Fibroblast of villous mesenchyme (primary cell): ENCODE measurements around the gene NRF1. TPM values are rescaled to one million over a fixed set of nuclear protein-coding genes. Genes with fewer than 3 reads are reported as not detected.

Source experiments
- DNase-seq: peaks from one replicate; pipeline ENCODE4 v3.0.0-alpha.2; 2010; ENCODE audit warnings: low read depth
- H3K4me3 ChIP-seq: 2 replicates; pipeline ENCODE4 v1.5.1; 2011; ENCODE audit warnings: low read depth, mild to moderate bottlenecking, low read length
- CTCF ChIP-seq: IDR thresholded peaks from 2 replicates; pipeline ENCODE4 v1.5.1; 2012; ENCODE audit warnings: low read depth, mild to moderate bottlenecking, low read length; ENCODE audit not compliant: insufficient read depth
- total RNA-seq: library from RNA; depleted of rRNA; stranded (reverse); fragments of >200 nt; gene quantifications from 2 replicates; pipeline ENCODE4 v1.2.3, GENCODE V29; 2012

Gene NRF1
- total RNA-seq, 1 donor: 12.5 TPM

DNA sequence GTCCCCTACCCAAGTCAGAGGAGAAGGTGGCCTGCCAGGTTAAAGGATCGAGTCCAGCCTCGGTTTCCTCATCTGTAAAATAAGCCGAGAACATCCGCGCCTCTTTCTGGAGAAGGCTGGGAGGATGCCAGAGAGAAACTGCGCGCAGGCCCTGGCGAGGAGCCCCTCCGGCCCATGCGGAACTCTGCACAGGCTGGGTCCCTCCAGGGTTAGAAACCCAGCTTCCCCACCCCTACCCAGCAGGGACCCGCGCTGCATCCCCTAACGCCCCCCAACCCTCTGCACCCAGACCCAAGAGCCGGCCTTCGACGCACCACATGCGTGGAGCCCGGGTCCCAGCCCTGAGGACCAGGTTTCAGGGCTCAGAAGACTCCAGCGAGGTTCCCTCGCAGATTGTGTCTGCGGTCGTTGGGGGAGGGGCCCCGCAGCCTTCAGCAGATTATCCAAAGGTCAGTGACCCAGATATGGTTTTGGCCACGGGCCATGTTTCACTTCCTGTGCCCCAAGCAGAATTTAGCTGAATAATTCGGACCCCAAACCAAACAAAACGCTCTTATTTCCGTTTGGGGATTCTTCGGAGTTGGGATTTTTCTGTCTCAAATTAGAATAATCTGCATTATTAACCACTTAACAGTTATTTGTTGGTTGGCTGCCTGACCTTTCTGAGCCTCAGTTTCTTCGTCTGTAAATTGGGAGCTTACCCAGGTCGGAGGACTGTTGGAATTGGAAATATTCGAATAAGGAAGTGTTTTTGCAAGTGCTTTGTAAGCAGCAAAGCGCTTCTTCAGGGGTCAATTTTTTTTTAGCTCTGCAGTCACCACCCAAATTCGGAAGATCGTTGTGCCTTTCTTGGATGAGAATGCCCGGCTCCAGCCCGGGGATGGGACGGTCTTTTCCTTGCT, 173.5 kb downstream of the NRF1 start:
- TF ChIP-seq CTCF: no peak
- no peak for DNase-seq
- no peak overlapping the region for H3K4me3 ChIP-seq

DNA sequence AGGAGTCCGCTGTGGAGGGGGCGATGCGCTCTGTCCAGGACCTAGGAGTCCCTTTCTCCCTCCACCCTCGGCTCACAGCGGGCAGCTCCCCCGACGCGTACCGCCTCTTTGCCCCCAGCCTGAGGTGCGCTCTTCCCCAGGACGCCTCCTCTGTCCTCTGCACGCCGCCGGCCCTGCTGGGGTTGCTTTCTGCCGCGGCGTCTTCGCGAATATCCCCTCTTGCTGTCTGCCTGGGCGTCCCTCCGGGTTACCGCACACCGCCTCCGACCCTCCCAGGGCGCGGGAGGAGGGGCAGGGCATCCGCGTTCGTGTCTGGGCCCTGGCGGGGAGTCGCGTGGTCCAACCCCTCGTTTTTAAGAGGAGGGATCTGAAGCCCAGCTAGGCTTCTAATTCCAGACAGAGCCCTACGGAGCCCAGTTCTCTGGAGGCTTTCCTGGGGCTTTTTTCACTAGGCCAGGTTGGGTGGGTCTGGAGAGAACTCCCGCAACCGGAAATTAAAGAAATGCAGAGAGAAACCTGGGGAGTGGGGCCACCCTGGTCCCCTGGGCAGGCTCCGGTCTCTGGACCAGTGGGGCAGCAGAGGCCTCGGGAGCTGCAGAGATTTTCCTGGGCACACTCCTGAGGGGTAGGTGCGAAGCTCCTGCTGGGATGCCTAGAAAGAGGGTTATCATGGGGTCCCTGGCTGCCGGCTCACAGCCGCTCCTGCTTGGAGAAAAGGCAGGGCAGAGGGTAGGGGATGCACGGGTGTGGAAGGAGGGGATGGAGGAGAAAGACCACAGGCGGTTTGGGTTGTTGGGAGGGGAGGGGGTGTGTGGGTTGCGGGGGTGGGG, 174.4 kb downstream of the NRF1 start:
- H3K4me3 ChIP-seq: no peak overlapping the region
- TF ChIP-seq CTCF: no peak
- DNase-seq: no peak

DNA sequence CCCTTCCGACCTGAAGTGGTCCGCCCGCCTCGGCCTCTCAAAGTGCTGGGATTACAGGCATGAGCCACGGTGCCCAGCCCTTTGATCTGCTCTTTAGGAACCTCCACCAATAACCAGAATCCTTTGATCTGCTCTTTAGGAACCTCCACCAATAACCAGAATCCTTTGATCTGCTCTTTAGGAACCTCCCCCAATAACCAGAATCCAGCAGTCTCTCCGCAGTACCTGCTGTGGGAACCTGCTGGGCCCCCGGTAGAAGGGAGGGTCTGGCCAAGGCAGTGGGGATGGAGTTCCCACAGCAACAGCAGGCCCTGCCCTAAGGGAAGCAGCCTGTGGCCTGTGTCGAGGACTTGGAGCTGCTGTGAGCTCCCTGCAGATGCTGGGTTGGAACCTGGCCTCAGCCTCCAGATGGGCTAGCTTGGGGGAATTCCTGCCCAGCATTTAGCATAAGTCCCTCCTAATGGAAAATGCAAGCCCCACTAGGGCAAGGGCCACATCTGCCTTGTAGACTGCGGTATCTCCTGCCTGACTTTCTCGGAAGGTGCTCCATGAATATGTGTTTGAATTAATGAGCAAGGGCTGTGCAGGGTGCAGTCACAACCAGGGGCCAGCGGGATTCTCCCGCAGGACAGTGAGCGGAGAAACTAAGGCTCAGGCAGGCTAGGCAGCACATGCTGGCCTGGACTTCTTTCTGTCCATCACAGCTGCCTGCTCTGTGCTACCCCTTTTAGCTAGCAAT, 175.5 kb downstream of the NRF1 start:
- H3K4me3 ChIP-seq: no peak overlapping the region
- TF ChIP-seq CTCF: no peak
- no peak for DNase-seq

GRCh38 chr7:129789000-129789399, 177.5 kb downstream of the NRF1 start:
- no peak for DNase-seq
- TF ChIP-seq CTCF: no peak
- H3K4me3 ChIP-seq: no peak overlapping the region

DNA sequence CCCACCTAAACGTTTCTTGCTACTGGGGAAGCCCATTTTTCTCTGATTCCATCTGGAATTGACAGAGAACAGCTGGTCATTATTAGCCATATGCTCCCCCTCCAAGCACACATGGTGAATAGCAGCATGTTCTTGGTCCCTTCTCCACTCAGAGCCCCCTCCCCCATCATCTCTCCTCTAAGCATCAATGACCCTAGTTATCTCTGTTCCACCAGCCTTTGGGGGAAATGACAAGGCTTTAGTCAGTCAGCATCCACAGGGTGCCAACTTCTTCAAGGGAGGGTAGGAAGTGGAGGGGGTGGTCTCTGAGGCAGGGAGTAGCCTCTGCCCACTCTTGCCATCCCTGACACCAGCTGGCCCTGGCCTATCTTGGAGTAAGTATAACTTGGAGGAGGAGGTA, 178.1 kb downstream of the NRF1 start:
- no peak for DNase-seq
- no peak overlapping the region for H3K4me3 ChIP-seq
- no peak for TF ChIP-seq CTCF

GRCh38 chr7:129790136-129790535, 178.6 kb downstream of the NRF1 start:
- DNase-seq: no peak
- H3K4me3 ChIP-seq: no peak overlapping the region
- no peak for TF ChIP-seq CTCF
